Prostate gland (tissue), 2 donors: ENCODE measurements around the gene PHYHIPL.
A peak's percentile ranks its signal among the peaks of the same experiment; 100 is the strongest.

Source experiments
- CTCF ChIP-seq, 4 experiments: fragments of 200-600 bp in 2 of 4; fragments of 450-650 bp in 2 of 4; sonication (generic) in 2 of 4; IDR thresholded peaks; 1 replicate in 3 of 4; 2 replicates in 1 of 4; pipeline ENCODE4 v1.5.1; 2016 to 2019; ENCODE audit warnings: antibody characterized with exemption in 4 of 4, mild to moderate bottlenecking in 2 of 4, moderate library complexity in 2 of 4
- POLR2AphosphoS5 ChIP-seq: sonication (generic); formaldehyde crosslinking; IDR thresholded peaks from one replicate; pipeline ENCODE4 v1.6.1; 2017; ENCODE audit warnings: antibody characterized with exemption

GRCh38 chr10:59173414-59173813, 3.0 kb upstream of the PHYHIPL start:
- TF ChIP-seq CTCF (IDR thresholded peaks at IDR 0.05) (no peak), POLR2AphosphoS5 (peak; percentile 27)
